HG03097 (cell line): ENCODE measurements around the gene AQP5.

ENCODE experiments used
- ATAC-seq: cut with Tn5 transposase; IDR thresholded peaks from one replicate; pipeline ENCODE4 v1.9.1; 2021; ENCODE audit not compliant: unreplicated experiment, low FRiP score

Gene AQP5

DNA sequence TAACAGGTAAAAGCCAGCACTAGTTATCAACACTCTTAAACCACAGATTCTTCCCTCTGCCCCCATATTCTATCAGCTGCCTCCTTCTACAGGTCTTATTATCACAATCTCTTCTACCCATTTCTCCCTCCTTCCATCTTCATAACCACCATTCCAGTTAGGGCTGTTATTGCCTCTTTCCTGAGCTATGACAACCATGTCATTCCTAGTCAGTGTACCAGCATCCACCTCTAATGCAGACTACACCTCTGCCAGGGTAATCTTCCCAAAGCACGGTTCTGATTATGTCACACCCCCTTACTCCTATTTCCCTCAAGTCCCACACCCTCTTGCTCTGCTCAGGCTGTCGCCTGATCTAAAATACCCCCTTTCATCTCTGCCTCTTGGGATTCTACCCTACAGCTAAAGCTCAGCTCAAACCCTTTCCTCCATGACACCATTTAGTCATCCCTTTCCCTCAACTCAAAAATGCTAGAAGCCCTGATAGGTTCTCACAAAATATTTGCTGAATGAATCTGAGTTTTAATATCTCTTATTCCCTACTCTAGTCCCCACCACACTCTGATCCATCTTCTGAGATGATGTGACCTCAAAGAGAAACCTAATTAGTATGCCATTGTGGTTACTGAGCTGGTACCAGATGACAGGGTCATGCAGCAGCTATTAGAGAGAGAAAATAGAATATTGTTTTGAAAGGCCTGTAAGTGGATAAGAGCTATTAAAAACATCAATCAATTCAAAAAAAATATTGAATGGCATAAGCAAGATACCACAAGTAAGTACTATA, 51.9 kb downstream of the AQP5 start:
- no peak for ATAC-seq

GRCh38 chr12:50014342-50014741, 52.7 kb downstream of the AQP5 start:
- ATAC-seq = no peak
